ENCODE measurements around the gene SORCS3. TPM values are rescaled to one million over a fixed set of nuclear protein-coding genes. Genes with fewer than 3 reads are reported as not detected.
"Not testable (repeated sequence)": the region's sequence is repeated elsewhere in the genome, so short reads cannot be mapped to it uniquely, and the experiment has no call there.

SORCS3 gene
- total and polyA plus RNA-seq, 4 donors, result 0.93 TPM; not detected in 3

GRCh38 chr10:104707602-104708459 is 66.7 kb downstream of the SORCS3 start:
- WGBS, result 47% methylated on average over 4 of the region's 4 CpGs
- Histone ChIP-seq H3K27ac (ENCODE audit: low read depth in 1 of 2, low read length in 2 of 2) (no peak overlapping the region), H3K9ac (ENCODE audit: low read depth in 1 of 2, low read length in 2 of 2) (no peak overlapping the region), H3K4me1 (ENCODE audit: control insufficient read depth in 4 of 4, insufficient read depth in 4 of 4, low read length in 3 of 4) (no peaks in the 10 kb centered on the region), H3K4me3 (ENCODE audit: low read depth in 1 of 3, low read length in 3 of 3) (no peak overlapping the region), H3K9me3 (ENCODE audit: control insufficient read depth in 4 of 4, low read length in 3 of 4) (no peaks in the 10 kb centered on the region), H3K27me3 (ENCODE audit: control insufficient read depth in 4 of 4, insufficient read depth in 4 of 4, low read length in 3 of 4) (no peaks in the 10 kb centered on the region), H3K36me3 (ENCODE audit: control insufficient read depth in 4 of 4, insufficient read depth in 3 of 4, low read depth in 1 of 4, low read length in 3 of 4) (no peaks in the 10 kb centered on the region)
- TF ChIP-seq RAD21 (IDR thresholded peaks at IDR 0.05) (no peak), SP1 (IDR thresholded peaks at IDR 0.05) (no peak), ATF3 (IDR thresholded peaks at IDR 0.05) (no peak), GABPA (IDR thresholded peaks at IDR 0.05 in 1 of 2, conservative IDR thresholded peaks at IDR 0.05 in 1 of 2) (no peak), FOXA1 (IDR thresholded peaks at IDR 0.05) (no peak), MAX (IDR thresholded peaks at IDR 0.05) (no peak), ZBTB33 (IDR thresholded peaks at IDR 0.05) (no peak), FOXA2 (IDR thresholded peaks at IDR 0.05) (no peak)
- DNase-seq (ENCODE audit: low spot score), result no peak

- no peaks in the 10 kb centered on the region for H3K36me3 ChIP-seq (ENCODE audit: control insufficient read depth in 4 of 4, insufficient read depth in 3 of 4, low read depth in 1 of 4, low read length in 3 of 4)
- no peaks in the 10 kb centered on the region for H3K27me3 ChIP-seq (ENCODE audit: control insufficient read depth in 4 of 4, insufficient read depth in 4 of 4, low read length in 3 of 4)
- H3K4me3 ChIP-seq (ENCODE audit: low read depth in 1 of 3, low read length in 3 of 3), result no peak overlapping the region
- no peaks in the 10 kb centered on the region for H3K4me1 ChIP-seq (ENCODE audit: control insufficient read depth in 4 of 4, insufficient read depth in 4 of 4, low read length in 3 of 4)
- no peak for DNase-seq (ENCODE audit: low spot score)
- 36% methylated on average over 3 of the region's 3 CpGs for WGBS
- H3K9me3 ChIP-seq (ENCODE audit: control insufficient read depth in 4 of 4, low read length in 3 of 4), result peaks cover 0 to 3% (median 0%) of the 10 kb centered on the region in 4 donors
- no peak overlapping the region for H3K27ac ChIP-seq (ENCODE audit: low read depth in 1 of 2, low read length in 2 of 2)
- H3K9ac ChIP-seq (ENCODE audit: low read depth in 1 of 2, low read length in 2 of 2), result no peak overlapping the region
- TF ChIP-seq SP1 (IDR thresholded peaks at IDR 0.05) (no peak), ZBTB33 (IDR thresholded peaks at IDR 0.05) (no peak), HNF4A (conservative IDR thresholded peaks at IDR 0.05) (no peak), RXRA (IDR thresholded peaks at IDR 0.05) (no peak), FOXA1 (IDR thresholded peaks at IDR 0.05) (no peak)
Observed at GRCh38 chr10:104711302-104711721, 70.2 kb downstream of the SORCS3 start.

GRCh38 chr10:104730593-104730992 is 89.5 kb downstream of the SORCS3 start:
- H3K9me3 ChIP-seq (ENCODE audit: control insufficient read depth in 4 of 4, low read length in 3 of 4); H3K27ac ChIP-seq (ENCODE audit: low read depth in 1 of 2, low read length in 2 of 2); H3K27me3 ChIP-seq (ENCODE audit: control insufficient read depth in 4 of 4, insufficient read depth in 4 of 4, low read length in 3 of 4); H3K4me3 ChIP-seq (ENCODE audit: low read depth in 1 of 3, low read length in 3 of 3); H3K9ac ChIP-seq (ENCODE audit: low read depth in 1 of 2, low read length in 2 of 2); DNase-seq (ENCODE audit: low spot score); H3K36me3 ChIP-seq (ENCODE audit: control insufficient read depth in 4 of 4, insufficient read depth in 3 of 4, low read depth in 1 of 4, low read length in 3 of 4); H3K4me1 ChIP-seq (ENCODE audit: control insufficient read depth in 4 of 4, insufficient read depth in 4 of 4, low read length in 3 of 4): not testable (repeated sequence)
- WGBS, result 67% methylated on average over 2 of the region's 2 CpGs
